ENCODE results near the gene TGFBRAP1.
"Not testable (repeated sequence)": the region's sequence is repeated elsewhere in the genome, so short reads cannot be mapped to it uniquely, and the experiment has no call there.

Gene TGFBRAP1

DNA sequence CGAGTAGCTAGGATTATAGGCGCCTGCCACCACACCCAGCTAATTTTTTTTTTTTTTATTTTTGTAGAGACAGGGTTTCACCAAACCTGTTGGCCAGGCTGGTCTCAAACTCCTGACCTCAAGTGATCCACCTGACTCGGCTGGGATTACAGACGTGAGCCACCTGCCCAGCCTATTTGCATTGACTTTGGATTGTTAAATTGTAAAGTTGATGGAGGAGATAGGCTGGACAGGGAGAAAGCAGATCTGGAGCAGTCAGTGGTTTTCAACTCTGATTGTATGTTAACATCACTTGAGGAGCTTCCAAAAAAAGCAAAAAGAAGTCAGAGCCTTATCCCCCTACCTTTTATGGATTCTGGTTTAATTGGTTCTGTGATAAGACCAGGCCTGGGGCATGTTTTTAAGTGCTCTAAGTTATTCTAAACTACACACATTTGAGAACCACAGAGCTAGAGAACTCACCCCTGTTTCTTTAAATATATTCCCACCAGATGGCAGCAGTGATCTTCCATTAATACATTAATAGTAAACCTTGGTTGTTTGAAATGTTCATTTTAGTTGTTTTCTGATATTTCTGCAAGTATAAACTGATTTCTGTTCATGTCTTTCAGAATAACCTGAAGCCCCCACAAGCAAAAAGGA lies 15.3 kb upstream of the TGFBRAP1 start:
- peak; percentile 13 to 47 for DNase-seq

DNA sequence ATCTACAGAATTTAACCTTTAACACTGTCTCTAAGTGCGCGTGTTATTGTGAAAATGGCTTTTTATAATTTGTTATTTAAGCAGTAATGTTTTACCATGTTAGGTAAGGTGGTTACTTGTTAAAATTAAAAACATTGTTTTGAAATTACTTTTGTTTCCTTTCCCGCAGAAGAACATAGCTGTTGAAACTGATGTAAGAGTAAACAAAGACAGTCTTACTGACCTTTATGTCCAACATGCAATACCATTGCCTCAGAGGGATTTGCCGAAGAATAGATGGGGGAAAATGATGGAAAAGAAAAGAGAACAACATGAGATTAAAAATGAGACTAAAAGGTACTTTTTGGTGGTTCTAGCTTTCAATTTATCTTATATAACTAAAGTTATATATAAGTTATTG lies 9.9 kb upstream of the TGFBRAP1 start:
- DNase-seq = no peak

DNA sequence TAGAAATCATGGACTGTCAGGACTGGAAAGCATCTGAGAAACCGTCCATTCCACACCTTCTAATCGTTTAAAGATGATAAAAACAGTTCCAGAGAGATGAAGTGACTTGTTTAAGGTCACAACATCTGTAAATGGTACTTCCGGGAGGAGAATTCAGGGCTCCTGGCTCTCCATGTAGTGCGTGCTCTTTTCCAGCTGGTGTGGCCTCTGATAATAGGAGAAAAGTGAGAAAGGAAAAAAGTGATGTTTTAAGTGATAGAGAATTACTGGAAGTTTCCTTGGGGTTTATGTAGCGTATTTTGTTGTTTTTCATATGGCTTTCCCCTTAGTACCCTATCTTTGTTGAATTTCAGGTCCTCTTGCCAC lies 8.5 kb upstream of the TGFBRAP1 start:
- peak in 1 of 2 experiments; percentile 18 for DNase-seq

- DNase-seq = peak; percentile 89 to 94
Observed at GRCh38 chr2:105337122-105338019, 7.8 kb upstream of the TGFBRAP1 start, which contains the start of gene C2orf49. TSS of gene C2orf49 (plus strand) at chr2:105337540. CDS start at chr2:105337588, 48 bp downstream.

GRCh38 chr2:105336786-105337121 lies 7.2 kb upstream of the TGFBRAP1 start:
- no peak for DNase-seq

- no peak for DNase-seq
Observed at GRCh38 chr2:105335469-105335868, 5.9 kb upstream of the TGFBRAP1 start.

GRCh38 chr2:105334211-105334610 lies 4.7 kb upstream of the TGFBRAP1 start:
- no peak for DNase-seq

DNA sequence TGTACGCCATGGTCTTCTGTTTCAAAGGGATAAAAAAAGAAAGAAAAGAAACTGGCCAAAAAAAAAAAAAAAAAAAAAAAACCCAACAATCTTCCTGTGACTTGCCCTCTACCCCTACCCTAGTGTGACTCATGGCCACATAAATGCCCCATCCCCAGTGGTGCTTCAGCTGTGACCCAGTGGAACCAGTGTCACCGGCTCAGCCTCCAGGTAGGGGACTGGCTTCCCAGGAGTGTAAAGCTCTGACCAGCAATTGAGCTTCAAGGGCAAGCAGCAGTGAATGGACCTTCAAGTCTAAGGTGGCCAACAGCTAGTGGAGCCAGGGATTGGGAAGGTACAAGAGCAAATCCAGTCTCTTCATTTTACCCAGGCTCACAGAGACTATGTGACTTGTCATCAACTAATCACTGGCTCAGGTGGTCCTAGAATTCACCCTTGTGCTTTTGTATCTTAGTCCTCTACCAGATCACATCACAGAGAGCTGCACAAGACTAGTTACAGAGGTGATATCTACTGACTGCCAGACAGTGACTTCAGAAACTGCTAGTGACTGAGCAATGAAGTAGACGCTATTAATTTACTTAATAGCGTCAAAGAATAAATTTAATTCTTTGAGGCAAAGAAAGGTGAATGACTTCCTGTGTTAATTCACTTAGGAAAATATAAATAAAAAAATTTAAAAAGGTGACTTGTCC lies 1.3 kb upstream of the TGFBRAP1 start:
- DNase-seq = no peak

- peak in 1 of 2 experiments; percentile 43 for DNase-seq
Observed at GRCh38 chr2:105329197-105329554, 359 bp downstream of the TGFBRAP1 start.

DNA sequence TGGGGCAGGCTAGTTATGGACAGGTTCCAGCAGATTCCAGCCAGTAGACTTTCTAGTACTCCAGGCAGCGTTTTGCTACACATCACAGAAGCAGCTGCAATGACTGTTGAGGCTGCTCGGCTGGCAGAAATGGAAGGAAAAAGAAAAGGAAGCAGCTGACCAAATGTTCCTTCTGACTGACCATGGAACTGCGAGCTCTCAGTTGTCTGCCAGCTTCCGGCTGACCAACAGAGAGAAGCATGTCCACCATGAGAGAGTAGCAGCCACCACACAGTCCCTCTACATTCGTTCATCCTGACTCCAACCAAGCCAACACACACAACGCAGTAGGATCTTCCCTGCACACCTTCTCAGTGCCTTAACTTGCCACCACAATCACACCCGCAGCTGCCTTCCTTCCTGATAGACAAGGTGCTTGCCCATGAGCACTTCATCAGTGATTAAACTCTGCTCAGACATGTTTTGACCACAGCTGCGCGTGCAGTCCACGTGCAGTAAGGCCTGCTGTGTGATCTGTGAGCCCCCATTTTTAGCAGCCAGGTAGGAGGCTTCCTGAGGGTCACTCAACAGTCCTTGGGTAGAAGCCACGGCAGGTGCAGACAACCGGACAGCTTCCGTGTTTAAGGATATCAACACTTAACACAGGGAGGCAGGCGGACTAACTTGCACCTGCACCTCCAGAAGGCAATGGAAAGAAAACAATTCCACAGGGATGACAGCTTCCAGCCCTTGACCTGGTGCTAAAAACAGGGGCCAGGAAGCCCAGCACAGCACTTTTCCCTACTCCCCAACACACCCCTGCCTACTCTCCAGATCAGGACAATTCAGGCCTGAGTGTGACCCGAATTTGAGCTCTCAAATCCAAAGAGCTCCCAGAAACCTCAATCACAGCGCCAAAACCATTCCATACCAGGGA lies 996 bp downstream of the TGFBRAP1 start:
- DNase-seq = peak; percentile 40 to 44

DNA sequence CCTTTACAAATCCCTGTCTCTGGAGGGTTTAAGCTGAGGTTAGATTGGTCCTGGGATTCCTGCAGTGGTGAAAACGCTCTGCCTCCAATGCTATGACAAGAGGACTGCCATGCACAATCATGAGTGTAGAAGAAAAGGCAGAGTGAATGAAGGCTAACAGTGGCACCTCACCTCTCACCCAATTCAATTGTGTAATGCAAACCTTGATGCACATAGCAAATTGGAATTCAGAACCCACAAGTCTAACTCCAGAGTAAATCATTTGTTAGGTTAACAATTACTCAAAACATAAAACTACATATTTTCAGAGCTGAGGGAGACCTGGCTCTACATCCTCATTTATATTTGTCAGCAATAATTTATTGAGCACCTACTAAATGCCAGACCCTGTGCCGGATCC lies 1.8 kb downstream of the TGFBRAP1 start:
- DNase-seq = no peak

GRCh38 chr2:105327271-105327670 lies 2.3 kb downstream of the TGFBRAP1 start:
- not testable (repeated sequence) for DNase-seq

- DNase-seq = no peak
Observed at GRCh38 chr2:105325389-105325963, 4.1 kb downstream of the TGFBRAP1 start.

DNA sequence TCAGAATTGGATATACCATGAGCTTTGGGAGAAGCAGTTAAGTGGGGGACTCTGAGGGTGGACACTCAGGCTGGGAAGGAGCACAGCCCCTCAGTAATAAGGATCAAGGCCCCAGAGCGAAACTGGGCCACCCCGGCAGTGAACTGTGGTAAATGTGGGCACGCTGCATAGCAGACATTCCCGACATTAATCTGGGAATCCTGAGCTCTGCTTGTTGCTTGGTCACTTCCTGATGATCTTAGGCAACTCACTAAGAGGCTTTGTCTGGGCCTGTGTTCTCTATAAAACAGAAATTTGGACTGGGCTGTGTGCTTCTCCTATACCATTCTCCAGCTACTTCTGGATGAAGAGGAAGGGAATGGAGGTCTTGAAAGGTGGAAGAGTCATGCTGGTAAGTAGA lies 4.8 kb downstream of the TGFBRAP1 start:
- no peak for DNase-seq

DNA sequence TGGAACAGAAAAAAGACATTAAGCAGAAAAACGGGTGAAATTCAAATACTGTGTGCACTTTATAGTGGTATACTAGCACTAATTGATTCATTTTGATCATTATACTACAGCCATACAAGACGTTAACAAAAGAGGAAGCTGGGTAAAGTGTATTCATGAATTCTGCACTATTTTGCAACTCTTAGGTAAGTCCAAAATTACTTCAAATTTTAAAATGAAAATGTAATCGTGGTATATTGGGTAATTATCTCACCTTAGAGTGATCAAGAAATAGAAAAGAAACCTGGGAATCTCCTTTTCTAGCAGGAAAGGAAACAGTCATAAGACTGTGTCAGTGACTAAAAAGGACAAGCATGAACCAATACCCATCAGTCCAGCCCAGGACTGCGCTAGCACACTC lies 5.4 kb downstream of the TGFBRAP1 start:
- no peak for DNase-seq

GRCh38 chr2:105323111-105323510 lies 6.4 kb downstream of the TGFBRAP1 start:
- no peak for DNase-seq

- DNase-seq = no peak
Observed at GRCh38 chr2:105321875-105322646, 7.5 kb downstream of the TGFBRAP1 start.

DNA sequence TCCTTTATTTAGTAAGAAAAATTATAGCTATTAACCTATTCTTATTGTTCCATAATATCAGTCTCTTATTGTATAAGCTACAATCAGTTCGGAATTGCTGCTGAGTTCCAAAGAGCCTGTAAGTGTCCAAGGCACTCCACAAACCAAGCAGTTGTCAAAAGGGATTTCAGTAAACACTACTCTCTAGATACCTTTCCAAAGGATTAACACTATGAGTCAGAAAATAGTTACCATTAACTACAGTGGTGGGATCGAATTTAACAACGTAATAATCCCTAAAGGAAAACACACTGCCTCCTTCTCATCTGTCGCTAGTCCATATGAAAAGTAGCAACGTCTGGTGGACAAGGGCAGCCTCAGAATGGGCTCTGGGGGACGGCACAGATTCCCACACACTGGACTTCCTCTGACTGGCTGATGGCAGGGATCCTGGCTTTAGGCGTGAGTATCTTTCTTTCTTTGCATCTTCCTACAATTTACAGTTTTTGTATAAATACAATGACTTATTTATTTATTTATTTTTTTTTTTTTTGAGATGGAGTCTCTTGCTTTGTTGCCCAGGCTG lies 8.8 kb downstream of the TGFBRAP1 start:
- DNase-seq = no peak

DNA sequence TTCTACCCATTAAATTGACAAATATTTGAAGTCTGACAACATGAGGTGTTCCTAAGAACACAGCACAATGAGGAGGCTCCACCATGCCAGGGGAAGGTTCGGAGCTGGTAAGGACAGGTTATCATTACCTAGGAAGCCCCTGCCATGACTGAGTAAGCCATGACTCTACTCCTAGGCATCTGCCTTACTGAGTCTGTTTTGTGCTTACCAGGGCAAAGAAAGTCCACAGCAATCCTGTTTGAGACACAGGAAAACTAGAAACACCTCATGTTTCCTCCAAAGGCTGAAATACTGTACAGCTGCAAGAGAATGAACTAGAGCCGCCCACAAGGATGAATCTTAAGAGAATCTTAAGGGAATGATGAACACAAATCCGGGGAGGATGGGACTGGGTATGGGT lies 11.6 kb downstream of the TGFBRAP1 start:
- DNase-seq = no peak

GRCh38 chr2:105315314-105315713 lies 14.2 kb downstream of the TGFBRAP1 start:
- DNase-seq = no peak

DNA sequence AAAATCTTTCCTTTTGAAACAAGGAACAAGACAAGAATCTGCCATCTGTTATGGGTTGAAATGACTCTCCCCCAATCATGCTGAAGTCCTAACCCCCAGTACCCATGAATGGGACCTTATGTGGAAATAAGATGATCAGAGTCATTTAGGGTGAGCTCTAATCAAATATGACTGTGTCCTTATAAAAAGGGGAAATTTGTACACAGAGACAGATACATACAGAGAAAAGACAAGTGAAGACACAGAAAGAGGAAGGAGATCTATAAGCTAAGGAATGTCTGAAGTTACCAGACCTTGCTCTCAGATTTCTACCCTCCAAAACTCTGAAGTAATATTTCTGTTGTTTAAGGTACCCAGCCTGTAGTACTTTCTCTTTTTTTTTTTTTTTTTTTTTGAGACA lies 15.7 kb downstream of the TGFBRAP1 start:
- no peak for DNase-seq

All from NCI-H526 (cell line).